Activated CD4-positive, alpha-beta T cell treated with anti-CD3 and anti-CD28 coated beads for 24 hours (primary cell): ENCODE results near the gene ATP2B3.

Experiments
- DNase-seq, 2 donors: peaks; one replicate each; pipeline ENCODE4 v3.0.0-alpha.2; 2020; ENCODE audit warnings: low read depth in 2 of 2

Gene ATP2B3

DNA sequence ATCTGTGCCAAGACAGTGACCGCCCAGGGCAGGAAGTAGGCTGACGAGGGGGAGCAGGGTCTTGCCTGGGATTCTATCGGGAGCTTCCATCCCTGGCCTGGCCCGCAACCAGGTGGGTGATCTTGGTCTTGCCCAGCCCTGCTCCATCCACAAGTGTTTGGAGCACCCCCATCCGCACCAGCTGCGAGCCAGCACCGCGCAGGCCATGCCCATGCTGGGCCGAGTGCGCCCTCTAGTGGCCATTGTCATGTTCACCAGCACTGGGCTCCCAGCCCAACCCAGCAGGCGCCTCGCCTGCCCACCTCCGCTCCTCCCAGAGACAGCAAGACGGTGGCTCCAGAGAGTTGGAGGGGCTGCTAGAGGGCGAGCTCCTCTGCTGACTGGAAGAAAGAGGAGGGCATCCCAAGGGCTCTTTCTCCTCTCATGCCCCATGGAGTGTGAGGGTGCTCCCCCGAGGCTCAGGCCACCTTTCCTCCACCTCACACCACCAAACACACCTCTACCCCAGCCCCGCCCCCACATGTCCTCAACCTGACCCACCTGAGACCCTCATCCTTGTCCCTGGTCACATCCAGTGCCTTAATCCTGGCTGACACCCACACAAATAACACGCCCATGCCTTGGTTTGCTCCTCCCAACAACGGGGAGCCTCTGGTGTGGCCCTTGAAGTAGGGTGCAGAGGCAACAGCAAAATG is 9.8 kb upstream of the ATP2B3 start:
- peak; percentile 73 to 80 for DNase-seq

DNA sequence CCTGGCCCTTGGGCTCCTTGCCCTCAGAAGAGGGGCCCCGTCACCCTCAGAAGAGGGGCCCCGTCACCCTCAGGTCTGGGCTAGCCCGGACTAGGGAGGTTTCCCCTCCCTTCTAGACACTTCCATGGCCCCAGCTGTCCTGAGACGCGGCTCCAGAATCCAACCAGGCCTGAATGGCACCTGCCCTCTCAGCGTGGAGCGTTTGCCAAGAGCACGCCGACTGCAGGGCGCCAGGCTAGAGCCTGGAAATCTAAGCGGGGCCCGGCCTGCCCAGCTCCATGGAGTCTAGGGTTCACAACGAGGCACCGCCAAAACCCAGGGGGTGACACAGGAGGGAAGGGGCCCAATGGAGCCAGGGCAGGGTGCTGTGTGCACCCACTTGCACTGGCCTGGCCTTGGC is 7.8 kb upstream of the ATP2B3 start:
- DNase-seq: no peak

DNA sequence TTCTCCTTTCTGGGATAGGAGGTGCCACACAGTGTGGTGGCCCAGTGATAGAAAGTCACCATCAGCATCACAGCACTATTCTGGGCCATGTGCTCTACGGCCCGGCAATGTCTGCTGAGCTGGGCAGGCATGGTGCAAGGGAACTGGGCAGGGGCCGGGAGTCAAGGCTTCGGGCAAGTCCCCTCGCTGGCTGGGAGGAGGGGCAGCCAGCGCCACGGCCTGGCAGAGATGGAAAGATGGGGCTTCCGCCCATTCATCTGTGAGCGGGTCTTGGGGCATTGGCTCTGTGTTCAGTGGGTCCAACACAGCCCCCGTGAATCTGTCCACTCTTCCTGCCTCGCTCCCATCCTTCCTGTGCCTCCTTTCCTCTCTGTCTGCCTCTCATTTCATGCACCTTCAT is 7.1 kb upstream of the ATP2B3 start:
- DNase-seq: no peak

DNA sequence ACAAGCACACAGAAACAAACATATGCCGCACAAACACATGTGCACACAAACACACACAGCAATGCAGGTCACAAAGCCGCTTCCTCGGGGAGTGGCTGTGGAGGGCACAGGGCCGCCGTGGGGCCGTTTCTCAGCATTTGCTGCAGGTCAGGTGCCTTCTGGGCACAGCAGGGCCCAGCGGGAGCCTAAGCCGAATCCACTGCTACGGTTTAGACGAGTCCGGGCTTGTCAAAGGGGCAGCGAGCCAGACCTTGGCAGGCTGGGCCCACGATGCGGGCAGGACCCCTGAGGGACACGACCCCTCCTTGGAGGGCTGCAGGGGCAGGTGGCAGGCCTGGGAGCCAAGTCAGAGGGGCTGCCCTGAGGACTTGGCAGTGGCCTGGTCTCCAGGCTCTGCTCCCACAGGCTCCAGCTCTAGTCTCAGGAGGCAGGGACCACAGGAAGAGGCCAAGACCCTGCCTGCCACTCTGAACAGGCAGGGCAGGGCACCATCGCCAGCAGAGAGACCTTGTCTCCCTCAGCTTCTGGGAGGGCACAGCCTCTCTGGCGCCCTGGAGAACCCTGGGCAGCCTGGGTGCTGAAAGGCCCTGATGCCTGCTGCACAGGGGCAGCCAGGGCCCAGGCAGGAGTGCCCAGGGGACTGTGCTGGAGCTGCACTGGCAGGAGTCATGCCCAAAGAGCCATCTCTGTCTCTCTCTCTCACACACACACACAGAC is 5.5 kb upstream of the ATP2B3 start:
- DNase-seq: no peak

DNA sequence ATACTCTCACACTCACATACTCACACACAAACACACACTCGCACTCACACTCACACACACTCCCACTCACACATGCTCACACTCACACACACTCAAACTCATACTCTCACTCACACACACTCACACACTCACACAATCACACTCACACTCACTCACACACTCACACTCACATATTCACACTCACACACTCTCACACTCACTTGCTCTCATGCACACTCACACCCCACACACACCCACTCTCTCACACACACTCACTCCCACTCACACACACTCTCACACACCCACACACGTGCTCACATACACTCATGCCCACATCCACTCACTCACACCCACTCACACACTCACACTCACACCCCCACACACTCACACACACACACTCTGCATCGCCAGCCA is 4.9 kb upstream of the ATP2B3 start:
- no peak for DNase-seq

DNA sequence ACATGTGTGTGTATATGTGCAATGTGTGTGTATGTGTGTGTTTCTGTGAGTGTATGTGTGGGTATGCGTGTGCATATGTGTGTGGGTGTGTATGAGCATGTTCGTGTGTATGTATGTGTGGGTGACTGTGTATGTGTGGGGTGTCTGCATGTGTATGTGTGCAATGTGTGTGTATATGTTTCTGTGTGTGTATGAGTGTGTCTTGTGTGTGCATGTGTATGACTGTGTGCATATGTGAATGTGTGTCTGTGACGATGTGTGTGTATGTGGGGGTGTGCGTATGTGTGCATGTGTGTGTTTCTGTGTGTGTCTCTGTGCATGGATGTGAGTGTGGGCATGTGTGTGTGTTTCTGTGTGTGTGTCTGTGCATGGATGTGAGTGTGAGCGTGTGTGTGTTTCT is 4.2 kb upstream of the ATP2B3 start:
- DNase-seq: no peak

DNA sequence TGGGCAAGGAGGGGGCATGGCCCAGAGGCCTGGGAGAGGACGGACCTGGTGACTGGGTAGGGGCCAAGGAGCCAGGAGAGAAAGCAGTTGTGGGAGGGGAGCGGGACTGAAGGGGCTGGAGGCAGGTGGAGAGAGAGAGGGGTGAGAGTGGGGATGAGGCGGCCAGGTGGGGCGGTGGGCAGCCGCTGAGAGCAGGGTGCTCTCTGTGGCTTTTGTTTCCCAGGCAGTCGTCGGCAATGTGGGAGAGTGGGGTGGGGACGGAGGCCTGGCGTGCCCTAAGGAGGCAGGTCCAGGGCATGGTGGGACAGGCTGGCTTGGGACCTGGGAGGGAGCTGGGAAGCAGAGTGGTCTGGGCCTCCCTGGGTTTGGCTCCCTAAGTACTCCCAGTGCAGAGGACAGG is 3.2 kb upstream of the ATP2B3 start:
- DNase-seq: no peak

DNA sequence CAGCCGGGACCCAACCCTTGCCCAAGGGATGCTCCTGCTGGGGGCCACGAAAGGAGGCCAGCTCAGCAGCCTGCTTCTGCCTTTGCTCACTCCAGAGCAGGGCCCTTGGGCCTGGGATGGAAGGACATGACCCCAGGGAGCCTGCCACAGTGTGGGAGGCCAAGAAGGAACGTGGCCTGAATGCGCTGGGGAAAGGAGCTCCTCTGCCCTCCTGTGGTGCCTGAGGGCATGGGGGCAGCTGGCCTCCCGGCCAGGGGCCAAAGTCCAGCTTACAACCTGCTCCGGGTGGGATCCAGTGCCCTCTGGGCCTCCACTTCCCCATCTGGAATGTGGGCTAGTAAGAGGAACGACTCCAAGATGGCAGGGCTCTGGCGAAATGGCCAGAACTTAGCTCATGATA is 2.0 kb upstream of the ATP2B3 start:
- DNase-seq: no peak

DNA sequence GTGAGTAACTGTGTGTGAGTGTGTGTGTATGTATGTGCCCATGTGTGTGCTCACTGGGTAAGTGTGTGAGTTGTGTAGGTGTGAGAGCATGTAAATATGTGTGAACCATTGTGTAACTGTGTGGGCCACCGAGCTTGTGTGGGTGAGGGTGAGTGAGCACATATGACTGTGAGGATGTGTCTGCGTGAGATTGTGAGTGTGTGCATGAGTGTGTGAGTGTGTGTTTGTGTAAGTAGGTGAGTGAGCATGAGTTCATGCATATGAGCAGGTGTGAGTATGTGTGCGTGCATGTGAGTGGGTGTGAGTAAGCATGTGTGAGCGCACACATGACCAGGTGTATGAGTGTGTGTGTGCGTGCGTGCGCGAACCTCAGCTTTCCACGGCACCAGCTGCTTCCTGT is 1.4 kb upstream of the ATP2B3 start:
- no peak for DNase-seq

DNA sequence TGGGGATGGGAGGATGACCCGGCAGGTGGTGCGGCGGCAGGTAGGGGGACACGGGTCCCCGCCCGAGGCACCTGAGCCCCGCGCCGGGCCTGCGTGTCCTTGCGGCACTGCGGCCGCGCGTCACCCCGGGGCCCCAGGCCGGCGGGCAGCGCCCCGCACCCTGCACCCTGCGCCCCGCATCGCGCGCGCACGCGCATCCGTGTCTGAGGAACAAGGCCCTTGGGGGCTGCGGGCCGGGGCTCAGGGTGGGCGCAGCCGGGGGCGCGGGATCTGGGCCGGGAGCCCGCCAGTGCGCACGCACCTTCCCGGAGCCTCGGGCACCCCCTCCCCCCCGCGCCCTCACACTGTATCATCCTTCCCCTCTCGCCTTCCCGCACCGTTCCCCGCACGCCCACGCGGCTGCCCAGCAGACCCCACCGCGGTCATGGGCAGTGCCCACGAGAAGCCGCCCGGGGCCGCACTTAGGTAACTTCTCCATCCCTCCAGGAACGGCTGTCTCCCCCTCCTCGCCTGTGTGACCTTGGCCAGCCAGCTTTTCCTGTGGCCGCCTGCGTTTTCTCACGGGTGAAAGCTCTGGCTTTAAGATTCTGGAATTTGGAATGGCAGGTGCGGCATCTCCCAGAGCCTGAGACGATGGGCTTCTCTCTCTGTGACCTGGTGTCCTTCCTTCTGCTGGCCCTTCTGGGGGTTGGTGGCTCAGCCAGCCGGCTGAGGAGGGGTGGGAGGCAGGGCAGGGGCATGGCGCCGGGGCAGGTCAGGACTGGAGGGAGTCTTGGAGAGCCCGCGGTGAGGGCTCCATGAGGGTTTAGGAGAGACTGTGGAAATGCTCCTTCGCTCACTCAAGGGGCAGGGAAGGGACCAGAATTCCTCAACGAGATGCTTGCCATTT is 748 bp downstream of the ATP2B3 start:
- DNase-seq: no peak

DNA sequence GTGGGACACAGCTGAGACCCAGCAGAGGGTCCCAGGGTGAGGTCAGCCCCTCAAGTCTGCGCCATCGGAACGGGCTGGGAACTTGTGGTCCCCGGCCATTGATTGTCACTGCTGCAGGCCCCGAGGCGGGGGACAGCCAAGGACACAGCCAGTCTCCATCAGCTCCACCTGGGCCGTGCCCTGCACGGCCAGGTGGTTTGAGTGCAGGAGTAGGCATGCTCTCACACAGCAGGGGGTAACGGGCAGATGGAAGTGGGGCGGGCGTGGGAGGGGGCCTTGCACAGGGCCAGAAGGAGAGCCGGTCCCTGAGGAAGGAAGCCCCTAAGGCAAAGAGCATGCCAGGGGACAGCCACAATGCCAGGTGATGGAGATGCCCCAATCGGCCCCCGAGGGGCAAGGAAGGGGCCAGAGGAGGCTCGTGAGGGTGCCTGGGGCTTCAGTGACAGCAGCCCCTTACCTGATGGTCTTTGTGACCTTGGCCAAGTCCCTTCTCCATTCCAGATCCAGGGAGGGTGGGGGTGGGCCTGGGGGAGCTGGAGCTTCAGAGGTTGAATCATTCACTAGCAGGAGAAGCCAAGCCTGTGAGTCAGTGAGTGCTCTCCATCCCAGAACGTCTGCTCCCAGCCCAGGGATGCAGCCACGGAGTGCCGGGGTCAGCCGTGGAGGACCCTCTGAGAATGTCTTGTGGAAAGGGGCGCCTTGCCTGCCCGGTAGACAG is 2.3 kb downstream of the ATP2B3 start:
- no peak for DNase-seq

DNA sequence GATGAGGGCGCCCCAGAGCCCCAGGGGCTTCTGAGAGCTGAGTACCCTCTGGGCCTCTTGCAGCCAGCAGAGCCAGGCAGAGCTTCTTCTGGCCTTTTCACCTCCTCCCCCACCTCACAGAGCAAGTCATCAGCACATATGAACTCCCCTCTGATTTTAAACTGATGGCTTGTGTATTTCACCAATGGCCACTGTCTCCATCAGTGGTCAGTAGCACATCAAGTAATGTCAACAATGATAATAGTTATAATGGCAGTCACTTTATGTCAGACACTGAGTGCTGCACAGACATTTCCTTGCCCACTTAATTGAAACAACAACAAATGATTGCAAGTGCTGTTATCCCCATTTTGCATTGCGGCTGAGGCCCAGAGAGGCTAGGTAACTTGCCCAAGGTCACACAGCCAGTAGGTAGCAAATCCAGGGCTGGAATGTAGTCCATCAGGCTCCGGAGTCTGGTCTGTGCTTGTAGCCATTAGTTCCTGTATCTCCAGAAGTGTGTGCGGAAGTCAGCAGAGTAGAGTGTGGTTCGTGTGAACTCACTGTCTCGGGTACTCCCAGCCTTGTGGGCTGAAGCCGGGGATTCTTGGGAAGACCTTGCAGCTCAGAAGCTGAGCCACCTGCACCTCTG is 3.0 kb downstream of the ATP2B3 start:
- no peak for DNase-seq

DNA sequence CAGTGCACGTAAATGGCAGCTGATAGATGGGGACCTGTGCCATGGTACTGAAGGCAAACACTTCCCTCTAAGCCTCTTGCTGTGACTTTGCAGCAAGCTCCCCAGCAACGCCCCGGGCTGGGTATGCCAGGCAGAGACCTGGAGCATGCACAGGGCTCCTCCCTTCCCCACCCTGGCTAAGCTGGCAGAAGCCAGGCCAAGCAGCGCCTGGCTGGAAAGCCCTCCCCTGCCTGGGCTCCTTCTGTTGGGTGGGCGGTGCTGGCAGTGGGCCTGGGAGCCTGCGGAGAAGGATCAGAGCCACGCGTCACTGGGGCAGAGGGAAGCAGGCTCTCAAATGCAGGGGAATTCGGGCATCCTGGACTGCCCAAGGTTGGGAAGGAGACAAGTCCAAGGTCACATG is 3.6 kb downstream of the ATP2B3 start:
- no peak for DNase-seq

DNA sequence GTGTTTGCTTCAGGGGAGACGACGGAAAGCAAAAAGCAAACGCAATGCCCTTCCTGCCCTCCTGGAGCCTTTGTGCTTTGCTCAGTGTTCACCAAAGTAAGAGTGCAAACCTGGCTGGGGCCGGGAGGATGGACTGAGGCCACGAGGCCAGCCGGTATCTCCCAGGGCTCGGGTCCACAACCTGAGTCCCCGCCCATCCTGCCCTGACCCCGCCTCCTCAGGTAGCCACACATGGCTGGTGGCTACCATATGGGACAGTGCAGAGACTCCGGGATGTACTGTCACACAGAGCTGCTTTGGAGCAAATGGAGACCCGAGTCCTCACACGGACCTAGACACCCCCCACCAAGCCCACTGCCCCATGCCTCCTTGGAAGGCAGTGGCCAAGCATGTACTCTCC is 4.8 kb downstream of the ATP2B3 start:
- DNase-seq: no peak

DNA sequence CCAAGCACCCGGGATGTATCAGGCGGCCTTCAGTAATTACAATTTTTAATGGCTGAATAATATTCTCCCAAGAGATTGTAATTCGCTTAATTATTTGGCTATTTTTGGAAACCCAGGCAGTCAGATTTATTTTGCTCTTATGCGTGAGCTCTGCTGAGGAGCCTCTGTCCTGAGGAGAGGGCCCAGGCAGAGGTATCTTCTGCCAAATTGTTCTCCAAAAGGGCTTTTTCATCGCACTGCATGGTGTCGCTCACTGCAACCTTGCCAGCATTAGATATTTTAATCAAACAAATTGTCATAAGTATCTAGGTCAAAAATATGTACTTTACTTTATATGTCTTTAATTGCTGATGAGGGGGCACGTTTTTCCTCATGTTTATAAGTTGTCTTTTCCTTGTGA is 5.8 kb downstream of the ATP2B3 start:
- DNase-seq: no peak

DNA sequence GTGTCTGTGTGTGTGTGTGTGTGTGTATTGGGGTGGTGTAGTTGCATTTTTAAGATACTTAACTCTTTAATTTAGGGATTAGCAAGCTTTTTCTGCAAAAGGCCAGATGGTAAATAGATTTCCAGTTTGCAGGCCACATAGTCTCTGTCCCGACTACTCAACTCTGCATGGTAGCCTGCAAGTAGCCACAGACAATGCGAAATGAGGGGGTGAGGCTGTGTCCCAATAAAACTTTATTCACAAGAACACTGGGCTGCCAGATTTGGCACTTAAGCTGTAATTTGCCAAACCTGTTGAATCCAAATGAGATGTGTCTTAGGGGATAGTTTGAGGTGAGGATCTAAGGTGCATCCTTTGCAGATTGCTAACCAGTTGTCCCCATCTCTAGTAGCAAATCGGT is 6.8 kb downstream of the ATP2B3 start:
- no peak for DNase-seq

DNA sequence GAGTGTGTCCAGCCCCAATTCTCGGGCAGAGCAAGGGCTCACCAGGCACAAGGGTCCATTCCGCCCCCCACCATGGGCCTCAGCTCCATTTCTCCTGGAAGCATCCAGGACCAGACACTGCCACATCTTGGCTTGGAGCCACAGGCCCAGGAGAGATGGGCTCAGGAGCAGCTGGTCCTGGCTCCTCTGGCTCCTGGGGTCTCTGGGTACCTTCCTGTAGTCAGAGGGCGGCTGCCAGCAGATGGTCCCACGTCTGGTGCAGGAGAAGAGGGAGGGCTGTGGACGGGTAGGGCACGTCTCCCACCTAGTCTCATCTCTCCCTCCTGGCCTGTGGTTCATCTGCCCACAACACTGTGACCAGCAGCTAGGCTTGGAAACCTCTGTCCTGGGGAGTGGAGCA is 8.0 kb downstream of the ATP2B3 start:
- DNase-seq: no peak

DNA sequence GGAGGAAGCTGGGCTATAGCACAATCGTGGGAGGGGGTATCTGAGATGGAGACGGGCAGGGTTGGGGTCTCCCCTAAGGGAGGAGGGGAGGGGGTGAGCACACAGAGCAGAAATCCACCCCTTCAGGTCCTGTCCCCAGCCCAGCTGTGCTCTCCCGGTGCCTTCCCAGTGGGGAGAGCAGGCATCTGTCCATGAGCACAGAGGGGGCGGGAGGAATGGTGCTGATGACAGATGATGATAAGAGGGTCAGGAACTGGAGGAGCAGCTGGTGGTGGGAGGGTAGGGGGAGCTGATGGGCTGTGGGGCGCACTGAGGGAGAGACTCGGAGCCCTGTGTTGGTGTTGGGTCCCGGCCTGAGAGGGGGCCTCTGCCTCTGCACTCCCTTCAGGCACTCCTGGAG is 8.6 kb downstream of the ATP2B3 start:
- DNase-seq: no peak

DNA sequence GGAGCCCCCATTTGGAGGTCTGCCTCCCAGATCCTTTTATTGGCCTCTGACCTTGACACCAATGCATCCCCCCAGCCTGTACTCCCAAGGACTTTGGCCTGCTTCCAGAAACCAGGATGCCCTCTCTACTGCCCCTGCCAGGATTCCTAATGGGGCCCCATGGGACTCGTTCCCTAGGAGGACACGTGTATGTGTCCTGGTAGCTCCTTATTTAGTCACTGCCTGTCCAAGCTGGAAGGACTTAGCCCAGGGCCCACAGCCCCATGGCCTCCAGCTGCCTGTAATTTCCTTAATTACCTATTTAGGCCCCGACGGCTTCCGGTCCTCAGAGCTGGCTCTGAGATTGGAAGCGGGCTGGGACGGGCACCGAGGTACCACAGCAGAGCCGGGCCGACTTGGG is 9.4 kb downstream of the ATP2B3 start:
- no peak for DNase-seq

DNA sequence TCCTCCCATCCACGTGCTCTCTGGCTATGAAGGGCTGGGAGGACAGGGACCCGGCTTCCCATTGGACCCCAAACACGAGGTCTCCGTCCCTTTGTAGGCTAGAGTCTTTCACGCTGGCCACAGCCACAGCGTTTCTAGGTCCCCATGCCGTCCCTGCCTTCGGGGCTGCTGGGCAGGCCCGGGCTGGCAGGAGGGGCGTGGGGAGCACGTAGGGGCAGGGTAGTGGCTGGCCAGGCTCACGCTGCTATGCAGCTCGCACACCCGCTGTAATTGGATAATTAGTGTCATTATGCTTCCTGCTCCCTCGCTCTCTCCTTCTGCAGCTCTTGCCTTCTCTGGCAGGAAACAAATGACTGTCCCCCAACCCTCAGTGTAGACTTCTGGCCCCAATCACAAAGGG is 9.8 kb downstream of the ATP2B3 start:
- DNase-seq: no peak

DNA sequence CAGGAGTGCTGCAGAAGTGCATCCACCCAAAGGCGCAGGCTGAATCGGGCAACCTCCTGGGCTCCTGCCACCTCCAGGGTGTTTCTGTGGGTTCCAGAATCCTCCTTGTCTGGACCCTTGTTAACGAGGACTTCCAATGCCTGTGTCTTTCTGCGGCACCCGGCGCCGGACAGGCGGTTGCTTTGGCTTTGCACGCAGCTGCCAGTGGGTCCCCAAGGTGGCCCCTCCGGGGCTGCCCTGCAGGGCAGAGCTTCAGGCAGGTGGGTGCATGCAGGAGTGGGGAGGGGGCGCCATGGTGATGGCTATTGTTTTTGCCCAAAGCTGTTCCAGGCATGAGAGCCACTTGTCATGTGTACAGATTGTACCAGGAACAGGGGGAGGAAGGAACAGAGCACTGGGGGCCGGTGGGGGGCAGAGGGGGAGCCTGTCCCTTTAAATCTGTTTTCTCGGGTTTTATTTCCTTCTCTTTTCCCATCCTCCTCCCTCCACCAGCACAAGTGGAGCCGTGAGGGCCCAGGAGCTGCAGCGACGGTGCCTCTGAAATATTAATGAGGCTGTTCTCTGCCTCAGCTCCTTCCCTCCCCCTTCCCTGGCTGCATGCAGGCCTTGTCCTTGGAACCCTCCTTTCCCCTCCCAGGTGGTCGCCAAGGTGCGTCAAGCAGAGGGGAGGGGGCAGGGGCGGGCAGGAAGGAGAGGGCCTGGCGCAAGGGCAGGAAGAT is 13.1 kb downstream of the ATP2B3 start:
- DNase-seq: no peak
